Cortex of kidney (tissue), 1 donor: Measurements from ENCODE around the gene DCAF10.
"Not testable (repeated sequence)": the region's sequence is repeated elsewhere in the genome, so short reads cannot be mapped to it uniquely, and the experiment has no call there.

Experiments
- DNase-seq: peaks from one replicate; lab custom pipeline; 2025; lab: John Stamatoyannopoulos, UW

Gene DCAF10

DNA sequence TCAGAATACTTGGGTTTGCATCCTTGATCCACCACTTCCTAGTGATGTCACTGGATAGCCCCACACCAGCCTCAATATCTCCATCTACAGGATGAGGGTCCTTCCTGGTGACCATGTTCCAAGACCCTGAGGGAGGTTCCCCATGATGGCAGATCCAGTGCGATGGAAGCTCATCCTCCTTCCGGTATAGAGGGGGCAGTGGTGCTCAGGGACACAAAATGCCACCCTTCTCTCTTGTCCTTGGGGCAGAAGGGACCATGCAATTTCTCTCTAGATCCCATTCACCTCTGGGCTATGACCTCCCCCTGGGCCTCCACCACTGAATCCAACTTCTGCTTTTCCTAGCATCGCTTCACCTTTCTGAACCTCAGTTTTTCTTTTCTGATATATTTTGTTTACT, 108.7 kb downstream of the DCAF10 start:
- DNase-seq = no peak

DNA sequence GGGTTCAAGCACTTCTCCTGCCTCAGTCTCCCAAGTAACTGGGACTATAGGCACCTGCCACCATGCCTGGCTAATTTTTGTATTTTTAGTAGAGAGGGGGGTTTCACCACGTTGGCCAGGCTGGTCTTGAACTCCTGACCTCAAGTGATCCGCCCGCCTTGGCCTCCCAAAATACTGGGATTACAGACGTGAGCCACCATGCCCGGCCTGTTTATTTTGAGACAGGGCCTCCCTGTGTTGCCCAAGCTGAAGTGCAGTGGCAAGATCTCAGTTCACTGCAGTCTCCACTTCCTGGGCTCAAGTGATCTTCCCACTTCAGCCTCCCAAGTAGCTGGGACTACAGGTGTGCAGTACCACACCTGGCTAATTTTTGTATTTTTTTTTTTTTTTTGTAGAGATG, 109.2 kb downstream of the DCAF10 start:
- not testable (repeated sequence) for DNase-seq

DNA sequence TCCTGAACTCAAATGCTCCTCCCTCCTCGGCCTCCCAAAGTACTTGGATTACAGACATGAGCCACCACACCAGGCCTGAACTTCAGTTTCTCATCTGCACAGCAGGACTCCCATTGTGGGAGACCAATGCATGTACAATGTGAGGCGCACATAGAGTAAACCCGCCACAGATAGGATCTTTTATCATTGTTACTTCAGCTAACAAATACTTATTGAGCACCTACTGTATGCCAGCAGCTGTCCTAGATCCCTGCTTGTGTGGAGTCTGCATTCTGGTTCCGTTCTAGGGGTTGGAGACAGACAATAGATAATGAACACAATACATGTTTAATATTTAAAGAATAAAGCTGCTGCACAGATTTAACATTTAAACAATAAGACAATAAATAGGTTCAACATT, 109.7 kb downstream of the DCAF10 start:
- no peak for DNase-seq

DNA sequence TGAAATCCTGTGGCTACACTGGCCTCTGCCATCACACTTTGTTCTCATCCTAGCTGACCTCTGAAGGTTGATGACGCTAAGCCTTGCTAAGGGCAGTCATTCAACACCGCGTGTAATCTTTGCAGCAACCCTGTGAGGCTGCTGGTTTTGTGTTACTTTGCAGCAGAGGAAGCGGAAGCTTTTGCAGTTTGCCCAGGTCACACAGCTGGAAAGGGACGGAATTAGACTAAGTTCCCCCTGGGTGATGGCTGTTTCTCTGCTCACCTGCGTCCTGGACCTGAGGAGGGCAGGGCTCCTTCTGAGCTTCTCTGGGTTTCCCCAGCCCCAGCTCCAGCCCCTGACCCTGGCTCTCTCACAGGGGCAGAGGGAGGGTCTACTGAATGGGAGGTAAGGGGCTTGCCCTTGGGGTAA, 110.7 kb downstream of the DCAF10 start:
- no peak for DNase-seq

DNA sequence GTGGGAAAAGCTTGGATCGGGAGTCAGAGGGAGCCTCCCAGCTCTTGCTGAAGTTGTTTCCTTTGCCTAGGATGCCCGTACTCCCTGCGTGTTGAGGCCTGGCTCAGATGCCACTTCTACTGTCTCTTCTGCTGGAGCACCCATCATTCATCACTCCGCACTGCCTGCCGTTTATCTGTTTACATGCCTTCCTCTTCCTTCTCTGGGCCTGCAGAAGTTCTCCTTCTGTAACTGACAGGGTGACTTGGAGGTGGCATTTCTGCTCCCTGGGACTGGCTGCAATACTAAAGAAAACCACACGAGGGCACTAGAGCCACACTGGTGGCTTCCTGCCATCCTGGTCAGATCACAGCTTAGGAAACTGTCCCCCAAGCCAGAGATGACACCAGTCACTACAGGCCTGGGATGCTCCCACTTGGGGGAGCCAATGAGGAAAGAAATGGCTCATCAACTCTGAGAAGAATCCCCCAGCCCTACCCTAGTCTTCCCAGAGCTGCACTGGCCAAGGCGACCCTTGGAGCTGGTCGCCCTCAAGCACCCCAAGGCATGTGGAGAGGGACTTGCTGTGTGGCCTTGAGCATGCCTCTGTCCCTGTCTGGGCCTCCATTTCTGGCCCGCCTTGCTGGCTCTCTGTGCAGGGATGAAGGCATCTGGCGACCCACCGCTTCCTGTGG, 113.0 kb downstream of the DCAF10 start:
- no peak for DNase-seq

DNA sequence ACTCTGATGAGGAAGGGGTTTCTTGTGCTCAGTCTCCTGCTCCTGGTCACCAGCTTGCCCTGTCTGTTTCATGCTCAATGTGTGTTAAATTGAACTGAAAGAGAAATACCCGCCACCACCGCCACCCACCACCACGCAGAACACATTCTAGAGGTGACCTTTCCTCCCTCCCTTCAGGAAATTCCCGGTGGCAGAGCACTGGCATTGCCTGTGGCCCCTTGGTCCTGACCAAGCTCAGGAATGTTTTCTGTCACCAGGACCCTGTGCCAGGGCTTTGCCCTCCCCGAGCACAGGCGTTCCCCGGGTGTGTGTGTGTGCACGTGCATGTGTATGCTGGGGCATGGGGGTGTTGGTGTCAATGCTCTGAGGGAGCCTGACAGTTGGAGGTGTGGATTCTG, 113.6 kb downstream of the DCAF10 start:
- DNase-seq = no peak

DNA sequence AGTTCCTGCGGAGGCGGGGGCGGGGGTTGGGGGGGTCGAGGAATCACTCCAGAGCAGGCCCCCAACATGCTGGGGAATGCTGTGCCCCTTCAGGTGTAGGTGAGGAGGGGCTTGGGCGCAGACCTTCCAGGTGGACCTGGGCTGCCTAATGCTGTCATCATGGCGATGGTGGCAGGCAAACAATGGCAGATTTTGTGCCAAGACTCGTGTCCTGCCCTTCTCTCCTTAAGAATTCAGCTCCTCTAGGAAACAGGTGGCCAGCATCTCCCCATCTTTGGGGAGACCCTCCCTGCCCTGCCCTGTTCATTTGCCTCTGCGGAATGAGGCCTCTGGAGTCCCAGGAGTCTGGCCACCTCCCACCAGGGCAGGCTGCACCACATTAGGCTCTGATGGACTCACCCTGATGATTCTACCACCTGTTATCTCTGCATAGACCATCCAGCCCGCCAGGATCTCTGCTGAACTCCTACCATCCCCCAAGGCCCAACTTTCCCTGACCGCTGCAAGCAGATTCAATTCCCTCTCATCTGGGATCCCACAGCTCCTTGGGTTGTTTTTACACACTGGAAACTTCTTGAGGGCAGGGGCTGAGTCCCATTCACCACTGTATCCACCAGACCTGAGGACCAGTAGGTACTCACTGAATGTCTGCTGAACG, 114.2 kb downstream of the DCAF10 start:
- DNase-seq = no peak

DNA sequence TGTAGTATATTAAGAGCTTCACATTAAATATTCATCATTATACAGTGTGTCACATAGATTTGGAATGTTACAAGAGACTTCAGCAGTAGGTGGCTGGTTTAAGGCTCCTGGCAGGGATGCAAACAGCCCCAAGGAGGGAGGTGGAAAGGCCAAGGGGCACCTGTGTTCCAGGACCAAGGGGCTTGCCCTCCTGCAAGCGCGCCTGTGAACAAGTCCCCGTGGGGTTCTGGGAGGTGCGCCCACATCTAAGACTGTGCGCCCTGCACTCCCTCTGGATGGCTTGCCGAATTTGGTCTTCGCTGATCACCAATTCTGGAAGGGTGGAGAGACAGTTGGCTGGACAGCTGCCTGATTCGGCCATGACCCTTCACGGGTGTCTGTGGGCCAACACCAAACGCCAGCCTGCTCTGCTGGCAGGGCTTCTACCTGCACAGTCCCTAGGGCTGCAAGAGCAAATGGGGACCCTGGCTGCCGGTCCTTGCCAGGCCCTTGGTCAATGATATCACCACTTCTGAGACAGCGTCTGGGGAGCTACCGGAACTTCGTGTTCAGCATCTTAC, 115.4 kb downstream of the DCAF10 start:
- DNase-seq = no peak

DNA sequence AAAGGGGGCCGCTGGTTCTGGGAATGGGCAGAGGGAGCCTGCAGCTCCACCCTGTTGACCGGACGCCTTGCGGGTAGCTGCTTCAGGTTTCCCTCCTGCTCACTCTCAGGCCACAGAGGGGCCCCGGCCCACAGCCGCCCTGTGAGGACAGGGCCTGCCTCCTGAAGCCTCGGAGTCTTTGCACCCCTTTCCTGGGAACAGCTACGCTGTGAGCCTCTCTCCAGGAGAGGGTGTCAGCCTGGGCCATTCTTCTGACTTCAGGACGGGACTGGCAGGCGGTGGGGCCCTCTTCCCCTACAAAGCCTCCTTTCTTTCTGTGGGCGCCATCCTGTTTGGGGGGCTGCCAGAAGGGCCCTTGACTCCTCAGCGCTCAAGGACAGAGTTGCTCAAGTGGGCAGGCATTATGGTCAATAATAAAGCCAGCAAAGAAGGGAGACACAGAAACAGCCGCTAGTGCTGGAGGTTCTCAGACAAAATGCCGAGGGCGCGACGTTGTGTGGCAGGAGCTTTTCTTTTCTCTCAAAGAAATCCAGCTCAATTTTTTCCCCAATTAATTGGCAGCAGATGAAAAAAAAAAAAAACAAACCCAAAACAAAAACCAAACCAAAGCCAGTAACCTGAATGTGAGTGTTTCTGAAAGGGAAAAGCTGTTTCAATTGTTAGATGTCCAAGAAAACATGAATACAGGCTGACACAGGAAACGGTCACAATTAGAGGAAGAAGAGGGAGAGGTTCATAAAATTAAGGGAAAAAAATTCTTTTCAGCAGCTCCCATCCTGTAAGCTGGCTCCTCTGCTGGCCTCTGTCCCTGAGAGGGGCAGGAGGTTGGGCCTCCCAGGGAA, 116.1 kb downstream of the DCAF10 start:
- DNase-seq = no peak
